Liver (tissue), 9 donors: ENCODE measurements around the gene ARCN1. TPM values are rescaled to one million over a fixed set of nuclear protein-coding genes. Genes with fewer than 3 reads are reported as not detected.

Experiments used
- DNase-seq: peaks from one replicate; pipeline ENCODE4 v3.0.0-alpha.2; 2017; ENCODE audit warnings: low spot score
- H3K27ac ChIP-seq, 2 donors: one replicate each; pipeline ENCODE4 v1.7.0; 2013; ENCODE audit warnings: inconsistent platforms in 2 of 2, low read length in 2 of 2, control low read depth in 1 of 2, low read depth in 1 of 2, mild to moderate bottlenecking in 1 of 2
- H3K27me3 ChIP-seq, 4 donors: one replicate each; pipeline versions ENCODE4 v1.6.1 to v1.7.0; 2013; ENCODE audit warnings: low read length in 3 of 4, inconsistent platforms in 1 of 4, mild to moderate bottlenecking in 1 of 4, moderate library complexity in 1 of 4; ENCODE audit not compliant: control insufficient read depth in 4 of 4, insufficient read depth in 4 of 4
- H3K36me3 ChIP-seq, 4 donors: one replicate each; pipeline versions ENCODE4 v1.6.1 to v1.7.0; 2013; ENCODE audit warnings: low read length in 3 of 4, mild to moderate bottlenecking in 3 of 4, low read depth in 1 of 4, moderate library complexity in 1 of 4; ENCODE audit not compliant: control insufficient read depth in 4 of 4, insufficient read depth in 3 of 4
- H3K4me1 ChIP-seq, 4 donors: one replicate each; pipeline versions ENCODE4 v1.6.1 to v1.7.0; 2013; ENCODE audit warnings: low read length in 3 of 4, mild to moderate bottlenecking in 3 of 4, moderate library complexity in 1 of 4; ENCODE audit not compliant: control insufficient read depth in 4 of 4, insufficient read depth in 4 of 4
- H3K4me3 ChIP-seq, 3 donors: one replicate each; pipeline versions ENCODE4 v1.6.1 to v1.7.0; 2013; ENCODE audit warnings: low read length in 3 of 3, control low read depth in 1 of 3, low read depth in 1 of 3, mild to moderate bottlenecking in 1 of 3
- H3K9ac ChIP-seq, 2 donors: one replicate each; pipeline ENCODE4 v1.7.0; 2013; ENCODE audit warnings: low read length in 2 of 2, mild to moderate bottlenecking in 2 of 2, moderate library complexity in 2 of 2, control low read depth in 1 of 2, low read depth in 1 of 2
- H3K9me3 ChIP-seq, 4 donors: one replicate each; pipeline versions ENCODE4 v1.6.1 to v1.7.0; 2013; ENCODE audit warnings: low read length in 3 of 4; ENCODE audit not compliant: control insufficient read depth in 4 of 4
- EGR1 ChIP-seq, 2 donors: IDR thresholded peaks; 2 replicates each; pipeline ENCODE4 v1.6.1; 2016 to 2018; ENCODE audit warnings: antibody characterized with exemption in 2 of 2, low read depth in 2 of 2
- FOXA1 ChIP-seq: IDR thresholded peaks from 2 replicates; pipeline ENCODE4 v1.6.1; 2016; ENCODE audit warnings: antibody characterized with exemption
- HNF4A ChIP-seq, 2 donors: conservative IDR thresholded peaks; 2 replicates each; pipeline ENCODE4 v1.6.1; 2016; ENCODE audit warnings: antibody characterized with exemption in 2 of 2, mild to moderate bottlenecking in 2 of 2
- HNF4G ChIP-seq: IDR thresholded peaks from 2 replicates; pipeline ENCODE4 v1.6.1; 2016; ENCODE audit warnings: antibody characterized with exemption
- JUND ChIP-seq, 2 donors: IDR thresholded peaks; 2 replicates each; pipeline ENCODE4 v1.6.1; 2016; ENCODE audit warnings: antibody characterized with exemption in 2 of 2
- NR2F2 ChIP-seq: IDR thresholded peaks from 2 replicates; pipeline ENCODE4 v1.6.1; 2016; ENCODE audit warnings: antibody characterized with exemption
- RXRA ChIP-seq, 2 donors: IDR thresholded peaks; 2 replicates each; pipeline ENCODE4 v1.6.1; 2017 to 2018; ENCODE audit warnings: antibody characterized with exemption in 2 of 2, mild to moderate bottlenecking in 1 of 2
- SP1 ChIP-seq: IDR thresholded peaks from 2 replicates; pipeline ENCODE4 v1.6.1; 2018; ENCODE audit warnings: antibody characterized with exemption, mild to moderate bottlenecking
- YY1 ChIP-seq: IDR thresholded peaks from 2 replicates; pipeline ENCODE4 v1.6.1; 2016; ENCODE audit warnings: antibody characterized with exemption, mild to moderate bottlenecking
- WGBS: extraction: QIAGEN DNeasy Blood & Tissue Kit; methylation state at CpG from one replicate; pipeline ENCODE4 v1.1.7; 2013; 5-methylcytosine and 5-hydroxymethylcytosine counted together
- polyA plus RNA-seq, 2 donors: library from polyadenylated mRNA; stranded (reverse) in 1 of 2; unstranded in 1 of 2; fragments of 200-250 nt in 1 of 2; fragments of >200 nt in 1 of 2; fragmentation: Nextera tagmentation in 1 of 2; extraction: Ambion mirVana in 1 of 2; gene quantifications; one replicate each; pipeline versions ENCODE4 v1.2.1 to v1.2.3, GENCODE V29; 2013 to 2015
- total RNA-seq, 2 donors: library from RNA; depleted of rRNA; stranded (reverse); fragments of >200 nt; gene quantifications; one replicate each; pipeline ENCODE4 v1.2.3, GENCODE V29; 2014
- TF ChIP-seq, protein P1 (sequence below): IDR thresholded peaks from 2 replicates; pipeline ENCODE4 v1.6.1; 2016; ENCODE audit warnings: antibody characterized with exemption
- TF ChIP-seq, protein P2 (sequence below): fragments of 150-350 bp; IDR thresholded peaks from 2 replicates; pipeline ENCODE4 v1.5.1; 2017; ENCODE audit warnings: improper control_type of control experiment, low read depth, low read length; ENCODE audit not compliant: missing input control
- TF ChIP-seq, protein P3 (sequence below): IDR thresholded peaks from 2 replicates; pipeline ENCODE4 v1.6.1; 2016; ENCODE audit warnings: antibody characterized with exemption
- TF ChIP-seq, protein P4 (sequence below): IDR thresholded peaks from 2 replicates; pipeline ENCODE4 v1.6.1; 2016; ENCODE audit warnings: antibody characterized with exemption, mild to moderate bottlenecking
- TF ChIP-seq, protein P5 (sequence below): IDR thresholded peaks from 2 replicates; pipeline ENCODE4 v1.6.1; 2016; ENCODE audit warnings: antibody characterized with exemption
- donor health status: healthy.
- donor health status: healthy.
- donor health status: healthy.
- donor health status: healthy.
- donor health status: healthy.

Gene ARCN1
- total and polyA plus RNA-seq, 4 donors = 36.7 to 95.4 (median 51.8) TPM

DNA sequence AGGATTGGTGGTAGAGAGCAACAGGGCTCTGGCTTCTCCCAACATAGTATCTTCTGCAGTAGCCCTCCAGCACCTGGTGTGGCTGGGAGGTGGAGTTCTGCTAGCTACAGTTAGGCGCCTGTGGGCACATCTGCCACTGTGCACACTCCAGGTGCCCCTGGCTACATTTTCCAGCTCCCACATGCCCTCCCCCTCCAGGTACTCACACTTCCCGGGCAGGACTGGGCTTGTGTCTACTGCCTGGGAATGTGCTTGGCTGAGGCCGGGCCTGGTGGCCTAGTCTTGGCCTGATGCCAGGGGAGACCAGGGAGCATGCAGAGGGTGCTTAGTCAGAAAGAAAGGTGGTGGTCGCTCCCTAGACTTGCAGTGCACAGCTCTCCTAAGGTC, 51.1 kb downstream of the ARCN1 start (continued):
- TF ChIP-seq FOXA1 (no peak), EGR1 (IDR thresholded peaks at IDR 0.05; ENCODE audit: low read depth in 2 of 2) (no peak), HNF4G (no peak)
- TF ChIP-seq, protein P1, sequence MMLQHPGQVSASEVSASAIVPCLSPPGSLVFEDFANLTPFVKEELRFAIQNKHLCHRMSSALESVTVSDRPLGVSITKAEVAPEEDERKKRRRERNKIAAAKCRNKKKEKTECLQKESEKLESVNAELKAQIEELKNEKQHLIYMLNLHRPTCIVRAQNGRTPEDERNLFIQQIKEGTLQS = no peak

DNA sequence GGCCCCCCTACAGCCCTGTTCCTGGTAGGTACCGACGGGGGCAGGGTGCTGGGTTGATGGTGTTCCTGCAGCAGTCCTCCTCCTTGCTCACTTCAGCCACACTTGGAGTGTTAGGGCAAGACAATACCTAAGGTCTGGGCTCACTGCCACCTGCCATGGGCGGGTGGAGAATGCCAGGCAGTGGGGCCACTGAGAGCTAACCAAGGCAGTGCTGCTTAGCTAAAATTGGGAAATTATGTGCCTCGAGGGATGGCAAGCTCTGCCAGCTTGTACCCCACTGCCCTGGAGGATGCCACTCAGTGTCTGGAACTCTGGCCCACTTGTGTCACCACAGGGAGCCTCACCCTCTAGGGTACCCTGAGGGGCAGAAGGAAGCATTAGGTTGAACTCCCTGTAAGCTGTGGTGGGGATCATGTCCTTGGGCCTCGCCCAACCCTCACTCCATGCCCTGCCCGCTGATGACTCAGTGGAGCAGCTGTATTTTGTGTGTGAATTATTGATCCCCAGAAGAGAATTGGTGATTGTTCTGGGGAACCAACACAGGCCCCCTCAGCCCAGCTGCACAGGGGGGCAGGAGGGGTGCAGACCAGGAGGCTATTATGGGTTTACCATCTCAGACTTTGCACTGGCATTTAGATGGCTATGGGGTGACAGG, 53.0 kb downstream of the ARCN1 start:
- TF ChIP-seq, protein P2, sequence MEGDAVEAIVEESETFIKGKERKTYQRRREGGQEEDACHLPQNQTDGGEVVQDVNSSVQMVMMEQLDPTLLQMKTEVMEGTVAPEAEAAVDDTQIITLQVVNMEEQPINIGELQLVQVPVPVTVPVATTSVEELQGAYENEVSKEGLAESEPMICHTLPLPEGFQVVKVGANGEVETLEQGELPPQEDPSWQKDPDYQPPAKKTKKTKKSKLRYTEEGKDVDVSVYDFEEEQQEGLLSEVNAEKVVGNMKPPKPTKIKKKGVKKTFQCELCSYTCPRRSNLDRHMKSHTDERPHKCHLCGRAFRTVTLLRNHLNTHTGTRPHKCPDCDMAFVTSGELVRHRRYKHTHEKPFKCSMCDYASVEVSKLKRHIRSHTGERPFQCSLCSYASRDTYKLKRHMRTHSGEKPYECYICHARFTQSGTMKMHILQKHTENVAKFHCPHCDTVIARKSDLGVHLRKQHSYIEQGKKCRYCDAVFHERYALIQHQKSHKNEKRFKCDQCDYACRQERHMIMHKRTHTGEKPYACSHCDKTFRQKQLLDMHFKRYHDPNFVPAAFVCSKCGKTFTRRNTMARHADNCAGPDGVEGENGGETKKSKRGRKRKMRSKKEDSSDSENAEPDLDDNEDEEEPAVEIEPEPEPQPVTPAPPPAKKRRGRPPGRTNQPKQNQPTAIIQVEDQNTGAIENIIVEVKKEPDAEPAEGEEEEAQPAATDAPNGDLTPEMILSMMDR = no peak
- TF ChIP-seq, protein P1 = no peak
- TF ChIP-seq NR2F2 (no peak), SP1 (no peak), EGR1 (IDR thresholded peaks at IDR 0.05; ENCODE audit: low read depth in 2 of 2) (no peak), FOXA1 (no peak), HNF4A (conservative IDR thresholded peaks at IDR 0.05) (no peak), JUND (IDR thresholded peaks at IDR 0.05) (no peak), RXRA (IDR thresholded peaks at IDR 0.05) (no peak), YY1 (no peak)
- TF ChIP-seq, protein P3, sequence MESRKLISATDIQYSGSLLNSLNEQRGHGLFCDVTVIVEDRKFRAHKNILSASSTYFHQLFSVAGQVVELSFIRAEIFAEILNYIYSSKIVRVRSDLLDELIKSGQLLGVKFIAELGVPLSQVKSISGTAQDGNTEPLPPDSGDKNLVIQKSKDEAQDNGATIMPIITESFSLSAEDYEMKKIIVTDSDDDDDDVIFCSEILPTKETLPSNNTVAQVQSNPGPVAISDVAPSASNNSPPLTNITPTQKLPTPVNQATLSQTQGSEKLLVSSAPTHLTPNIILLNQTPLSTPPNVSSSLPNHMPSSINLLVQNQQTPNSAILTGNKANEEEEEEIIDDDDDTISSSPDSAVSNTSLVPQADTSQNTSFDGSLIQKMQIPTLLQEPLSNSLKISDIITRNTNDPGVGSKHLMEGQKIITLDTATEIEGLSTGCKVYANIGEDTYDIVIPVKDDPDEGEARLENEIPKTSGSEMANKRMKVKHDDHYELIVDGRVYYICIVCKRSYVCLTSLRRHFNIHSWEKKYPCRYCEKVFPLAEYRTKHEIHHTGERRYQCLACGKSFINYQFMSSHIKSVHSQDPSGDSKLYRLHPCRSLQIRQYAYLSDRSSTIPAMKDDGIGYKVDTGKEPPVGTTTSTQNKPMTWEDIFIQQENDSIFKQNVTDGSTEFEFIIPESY = no peak
- TF ChIP-seq, protein P4, sequence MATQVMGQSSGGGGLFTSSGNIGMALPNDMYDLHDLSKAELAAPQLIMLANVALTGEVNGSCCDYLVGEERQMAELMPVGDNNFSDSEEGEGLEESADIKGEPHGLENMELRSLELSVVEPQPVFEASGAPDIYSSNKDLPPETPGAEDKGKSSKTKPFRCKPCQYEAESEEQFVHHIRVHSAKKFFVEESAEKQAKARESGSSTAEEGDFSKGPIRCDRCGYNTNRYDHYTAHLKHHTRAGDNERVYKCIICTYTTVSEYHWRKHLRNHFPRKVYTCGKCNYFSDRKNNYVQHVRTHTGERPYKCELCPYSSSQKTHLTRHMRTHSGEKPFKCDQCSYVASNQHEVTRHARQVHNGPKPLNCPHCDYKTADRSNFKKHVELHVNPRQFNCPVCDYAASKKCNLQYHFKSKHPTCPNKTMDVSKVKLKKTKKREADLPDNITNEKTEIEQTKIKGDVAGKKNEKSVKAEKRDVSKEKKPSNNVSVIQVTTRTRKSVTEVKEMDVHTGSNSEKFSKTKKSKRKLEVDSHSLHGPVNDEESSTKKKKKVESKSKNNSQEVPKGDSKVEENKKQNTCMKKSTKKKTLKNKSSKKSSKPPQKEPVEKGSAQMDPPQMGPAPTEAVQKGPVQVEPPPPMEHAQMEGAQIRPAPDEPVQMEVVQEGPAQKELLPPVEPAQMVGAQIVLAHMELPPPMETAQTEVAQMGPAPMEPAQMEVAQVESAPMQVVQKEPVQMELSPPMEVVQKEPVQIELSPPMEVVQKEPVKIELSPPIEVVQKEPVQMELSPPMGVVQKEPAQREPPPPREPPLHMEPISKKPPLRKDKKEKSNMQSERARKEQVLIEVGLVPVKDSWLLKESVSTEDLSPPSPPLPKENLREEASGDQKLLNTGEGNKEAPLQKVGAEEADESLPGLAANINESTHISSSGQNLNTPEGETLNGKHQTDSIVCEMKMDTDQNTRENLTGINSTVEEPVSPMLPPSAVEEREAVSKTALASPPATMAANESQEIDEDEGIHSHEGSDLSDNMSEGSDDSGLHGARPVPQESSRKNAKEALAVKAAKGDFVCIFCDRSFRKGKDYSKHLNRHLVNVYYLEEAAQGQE = no peak
- TF ChIP-seq, protein P5, sequence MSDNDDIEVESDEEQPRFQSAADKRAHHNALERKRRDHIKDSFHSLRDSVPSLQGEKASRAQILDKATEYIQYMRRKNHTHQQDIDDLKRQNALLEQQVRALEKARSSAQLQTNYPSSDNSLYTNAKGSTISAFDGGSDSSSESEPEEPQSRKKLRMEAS = no peak
- DNase-seq = no peak
- Histone ChIP-seq H3K27ac (no peak overlapping the region), H3K36me3 (peaks cover 0 to 3% (median 0%) of the 10 kb centered on the region in 4 donors), H3K27me3 (peaks cover 0 to 8% (median under 1%) of the 10 kb centered on the region in 4 donors), H3K4me3 (no peak overlapping the region), H3K4me1 (peaks cover 0 to 17% (median 0%) of the 10 kb centered on the region in 4 donors), H3K9me3 (no peaks in the 10 kb centered on the region), H3K9ac (no peak overlapping the region)
- 88% methylated on average over 6 of the region's 6 CpGs for WGBS
